GM19239 (cell line): ENCODE measurements around the gene ACTR2.

Source experiments
- DNase-seq: peaks from one replicate; pipeline ENCODE4 v3.0.0; 2011; ENCODE audit warnings: low spot score; ENCODE audit not compliant: insufficient read length
- FAIRE-seq: peaks from 2 replicates; lab custom pipeline; 2011; peaks lifted over from hg19 to GRCh38; lab: Jason Lieb, UNC

The ACTR2 gene

GRCh38 chr2:65277118-65277517 is 49.5 kb downstream of the ACTR2 start:
- no peak for DNase-seq
- no peak for FAIRE-seq

- DNase-seq (no peak), FAIRE-seq (no peak)
These were observed 50.3 kb downstream of the ACTR2 start for GRCh38 chr2:65277791-65278483.

GRCh38 chr2:65278531-65278981 is 50.9 kb downstream of the ACTR2 start:
- DNase-seq (no peak), FAIRE-seq (no peak)

- FAIRE-seq (no peak), DNase-seq (no peak)
These were observed 52.1 kb downstream of the ACTR2 start for GRCh38 chr2:65279756-65280155.

GRCh38 chr2:65281627-65282351 is 54.2 kb downstream of the ACTR2 start:
- no peak for FAIRE-seq

GRCh38 chr2:65282477-65283053 is 54.9 kb downstream of the ACTR2 start:
- FAIRE-seq (no peak), DNase-seq (no peak)

More at GRCh38 chr2:65281627-65282351, 54.2 kb downstream of the ACTR2 start:
- no peak for DNase-seq

GRCh38 chr2:65287364-65287763 is 59.7 kb downstream of the ACTR2 start:
- DNase-seq = no peak
- no peak for FAIRE-seq

- FAIRE-seq (no peak), DNase-seq (no peak)
These were observed 63.8 kb downstream of the ACTR2 start for GRCh38 chr2:65291216-65292105.

- FAIRE-seq (no peak), DNase-seq (no peak)
These were observed 64.4 kb downstream of the ACTR2 start for GRCh38 chr2:65292106-65292400.

- DNase-seq = no peak
- no peak for FAIRE-seq
These were observed 64.9 kb downstream of the ACTR2 start for GRCh38 chr2:65292461-65293011.

- DNase-seq = no peak
- no peak for FAIRE-seq
These were observed 65.7 kb downstream of the ACTR2 start for GRCh38 chr2:65293376-65293775.

- FAIRE-seq (no peak), DNase-seq (no peak)
These were observed 66.5 kb downstream of the ACTR2 start for GRCh38 chr2:65294136-65294535.

- DNase-seq (no peak), FAIRE-seq (no peak)
These were observed 67.1 kb downstream of the ACTR2 start for GRCh38 chr2:65294701-65295100.

- FAIRE-seq (no peak), DNase-seq (no peak)
These were observed 69.3 kb downstream of the ACTR2 start for GRCh38 chr2:65296971-65297370.

- no peak for FAIRE-seq
These were observed 69.9 kb downstream of the ACTR2 start for GRCh38 chr2:65297544-65297943.

GRCh38 chr2:65298089-65298488 is 70.5 kb downstream of the ACTR2 start:
- DNase-seq = no peak
- FAIRE-seq = no peak

More at GRCh38 chr2:65297544-65297943, 69.9 kb downstream of the ACTR2 start:
- DNase-seq = no peak

- FAIRE-seq = no peak
These were observed 71.6 kb downstream of the ACTR2 start for GRCh38 chr2:65299246-65299645.

GRCh38 chr2:65300134-65300760 is 72.6 kb downstream of the ACTR2 start:
- FAIRE-seq (no peak), DNase-seq (no peak)

More at GRCh38 chr2:65299246-65299645, 71.6 kb downstream of the ACTR2 start:
- DNase-seq = no peak
